Liver (tissue), 9 donors: ENCODE measurements around the gene RAPGEF4. TPM values are rescaled to one million over a fixed set of nuclear protein-coding genes. Genes with fewer than 3 reads are reported as not detected.

Experiments used
- DNase-seq: peaks from one replicate; pipeline ENCODE4 v3.0.0-alpha.2; 2017; ENCODE audit warnings: low spot score
- H3K27ac ChIP-seq, 2 donors: one replicate each; pipeline ENCODE4 v1.7.0; 2013; ENCODE audit warnings: inconsistent platforms in 2 of 2, low read length in 2 of 2, control low read depth in 1 of 2, low read depth in 1 of 2, mild to moderate bottlenecking in 1 of 2
- H3K27me3 ChIP-seq, 4 donors: one replicate each; pipeline versions ENCODE4 v1.6.1 to v1.7.0; 2013; ENCODE audit warnings: low read length in 3 of 4, inconsistent platforms in 1 of 4, mild to moderate bottlenecking in 1 of 4, moderate library complexity in 1 of 4; ENCODE audit not compliant: control insufficient read depth in 4 of 4, insufficient read depth in 4 of 4
- H3K36me3 ChIP-seq, 4 donors: one replicate each; pipeline versions ENCODE4 v1.6.1 to v1.7.0; 2013; ENCODE audit warnings: low read length in 3 of 4, mild to moderate bottlenecking in 3 of 4, low read depth in 1 of 4, moderate library complexity in 1 of 4; ENCODE audit not compliant: control insufficient read depth in 4 of 4, insufficient read depth in 3 of 4
- H3K4me1 ChIP-seq, 4 donors: one replicate each; pipeline versions ENCODE4 v1.6.1 to v1.7.0; 2013; ENCODE audit warnings: low read length in 3 of 4, mild to moderate bottlenecking in 3 of 4, moderate library complexity in 1 of 4; ENCODE audit not compliant: control insufficient read depth in 4 of 4, insufficient read depth in 4 of 4
- H3K4me3 ChIP-seq, 3 donors: one replicate each; pipeline versions ENCODE4 v1.6.1 to v1.7.0; 2013; ENCODE audit warnings: low read length in 3 of 3, control low read depth in 1 of 3, low read depth in 1 of 3, mild to moderate bottlenecking in 1 of 3
- H3K9ac ChIP-seq, 2 donors: one replicate each; pipeline ENCODE4 v1.7.0; 2013; ENCODE audit warnings: low read length in 2 of 2, mild to moderate bottlenecking in 2 of 2, moderate library complexity in 2 of 2, control low read depth in 1 of 2, low read depth in 1 of 2
- H3K9me3 ChIP-seq, 4 donors: one replicate each; pipeline versions ENCODE4 v1.6.1 to v1.7.0; 2013; ENCODE audit warnings: low read length in 3 of 4; ENCODE audit not compliant: control insufficient read depth in 4 of 4
- ATF3 ChIP-seq: IDR thresholded peaks from 2 replicates; pipeline ENCODE4 v1.6.1; 2016; ENCODE audit warnings: antibody characterized with exemption
- CTCF ChIP-seq: fragments of 150-350 bp; IDR thresholded peaks from 2 replicates; pipeline ENCODE4 v1.5.1; 2017; ENCODE audit warnings: improper control_type of control experiment, low read depth, low read length; ENCODE audit not compliant: missing input control
- EGR1 ChIP-seq, 2 donors: IDR thresholded peaks; 2 replicates each; pipeline ENCODE4 v1.6.1; 2016 to 2018; ENCODE audit warnings: antibody characterized with exemption in 2 of 2, low read depth in 2 of 2
- FOXA1 ChIP-seq: IDR thresholded peaks from 2 replicates; pipeline ENCODE4 v1.6.1; 2016; ENCODE audit warnings: antibody characterized with exemption
- FOXA2 ChIP-seq: IDR thresholded peaks from 2 replicates; pipeline ENCODE4 v1.6.1; 2016; ENCODE audit warnings: antibody characterized with exemption
- GABPA ChIP-seq, 2 donors: IDR thresholded peaks in 1 of 2; conservative IDR thresholded peaks in 1 of 2; 2 replicates each; pipeline ENCODE4 v1.6.1; 2016; ENCODE audit warnings: antibody characterized with exemption in 2 of 2, mild to moderate bottlenecking in 1 of 2, moderate library complexity in 1 of 2
- HNF4A ChIP-seq, 2 donors: conservative IDR thresholded peaks; 2 replicates each; pipeline ENCODE4 v1.6.1; 2016; ENCODE audit warnings: antibody characterized with exemption in 2 of 2, mild to moderate bottlenecking in 2 of 2
- HNF4G ChIP-seq: IDR thresholded peaks from 2 replicates; pipeline ENCODE4 v1.6.1; 2016; ENCODE audit warnings: antibody characterized with exemption
- JUND ChIP-seq, 2 donors: IDR thresholded peaks; 2 replicates each; pipeline ENCODE4 v1.6.1; 2016; ENCODE audit warnings: antibody characterized with exemption in 2 of 2
- MAX ChIP-seq: IDR thresholded peaks from 2 replicates; pipeline ENCODE4 v1.6.1; 2016; ENCODE audit warnings: antibody characterized with exemption
- NR2F2 ChIP-seq: IDR thresholded peaks from 2 replicates; pipeline ENCODE4 v1.6.1; 2016; ENCODE audit warnings: antibody characterized with exemption
- RAD21 ChIP-seq, 2 donors: IDR thresholded peaks; 2 replicates each; pipeline ENCODE4 v1.6.1; 2016; ENCODE audit warnings: antibody characterized with exemption in 2 of 2, mild to moderate bottlenecking in 2 of 2
- REST ChIP-seq: IDR thresholded peaks from 2 replicates; pipeline ENCODE4 v1.6.1; 2016; ENCODE audit warnings: antibody characterized with exemption, mild to moderate bottlenecking
- RXRA ChIP-seq, 2 donors: IDR thresholded peaks; 2 replicates each; pipeline ENCODE4 v1.6.1; 2017 to 2018; ENCODE audit warnings: antibody characterized with exemption in 2 of 2, mild to moderate bottlenecking in 1 of 2
- SP1 ChIP-seq: IDR thresholded peaks from 2 replicates; pipeline ENCODE4 v1.6.1; 2018; ENCODE audit warnings: antibody characterized with exemption, mild to moderate bottlenecking
- TAF1 ChIP-seq: conservative IDR thresholded peaks from 2 replicates; pipeline ENCODE4 v1.6.1; 2016; ENCODE audit warnings: antibody characterized with exemption, mild to moderate bottlenecking
- YY1 ChIP-seq: IDR thresholded peaks from 2 replicates; pipeline ENCODE4 v1.6.1; 2016; ENCODE audit warnings: antibody characterized with exemption, mild to moderate bottlenecking
- ZBTB33 ChIP-seq: IDR thresholded peaks from 2 replicates; pipeline ENCODE4 v1.6.1; 2016; ENCODE audit warnings: antibody characterized with exemption
- WGBS: extraction: QIAGEN DNeasy Blood & Tissue Kit; methylation state at CpG from one replicate; pipeline ENCODE4 v1.1.7; 2013; 5-methylcytosine and 5-hydroxymethylcytosine counted together
- polyA plus RNA-seq, 2 donors: library from polyadenylated mRNA; stranded (reverse) in 1 of 2; unstranded in 1 of 2; fragments of 200-250 nt in 1 of 2; fragments of >200 nt in 1 of 2; fragmentation: Nextera tagmentation in 1 of 2; extraction: Ambion mirVana in 1 of 2; gene quantifications; one replicate each; pipeline versions ENCODE4 v1.2.1 to v1.2.3, GENCODE V29; 2013 to 2015
- total RNA-seq, 2 donors: library from RNA; depleted of rRNA; stranded (reverse); fragments of >200 nt; gene quantifications; one replicate each; pipeline ENCODE4 v1.2.3, GENCODE V29; 2014
- donor health status: healthy.
- donor health status: healthy.
- donor health status: healthy.
- donor health status: healthy.
- donor health status: healthy.

The RAPGEF4 gene
- total and polyA plus RNA-seq, 4 donors: 1.5 to 18.2 (median 8.3) TPM

GRCh38 chr2:172698041-172698863 is 37.4 kb upstream of the RAPGEF4 start:
- Histone ChIP-seq H3K36me3 (no peaks in the 10 kb centered on the region), H3K27ac (no peak overlapping the region), H3K27me3 (no peaks in the 10 kb centered on the region), H3K4me3 (no peak overlapping the region), H3K4me1 (no peaks in the 10 kb centered on the region), H3K9ac (no peak overlapping the region), H3K9me3 (no peaks in the 10 kb centered on the region)
- no peak for TF ChIP-seq HNF4A (conservative IDR thresholded peaks at IDR 0.05)
- TF ChIP-seq YY1: no peak
- no peak for TF ChIP-seq RXRA (IDR thresholded peaks at IDR 0.05)
- TF ChIP-seq FOXA1: no peak
- TF ChIP-seq GABPA (IDR thresholded peaks at IDR 0.05 in 1 of 2, conservative IDR thresholded peaks at IDR 0.05 in 1 of 2): no peak
- TF ChIP-seq NR2F2: no peak
- TF ChIP-seq CTCF: no peak
- TF ChIP-seq REST: no peak
- no peak for TF ChIP-seq HNF4G
- TF ChIP-seq RAD21 (IDR thresholded peaks at IDR 0.05): no peak
- no peak for TF ChIP-seq FOXA2
- no peak for TF ChIP-seq JUND (IDR thresholded peaks at IDR 0.05)
- no peak for TF ChIP-seq TAF1
- no peak for TF ChIP-seq MAX
- no peak for TF ChIP-seq ATF3
- no peak for TF ChIP-seq SP1
- no peak for TF ChIP-seq EGR1 (IDR thresholded peaks at IDR 0.05; ENCODE audit: low read depth in 2 of 2)
- no peak for TF ChIP-seq ZBTB33
- 77% methylated on average over 5 of the region's 5 CpGs for WGBS
- DNase-seq: no peak
